Left ventricle myocardium superior (tissue), 1 donor: ENCODE results near the gene STAT3. TPM values are rescaled to one million over a fixed set of nuclear protein-coding genes. Genes with fewer than 3 reads are reported as not detected.
A peak's percentile ranks its signal among the peaks of the same experiment; 100 is the strongest.
"Not testable (repeated sequence)": the region's sequence is repeated elsewhere in the genome, so short reads cannot be mapped to it uniquely, and the experiment has no call there.

ENCODE experiments used
- ATAC-seq: fragments of 200-7000 bp; cut with Tn5 transposase; one replicate; pipeline ENCODE4 v1.9.1; 2020; ENCODE audit warnings: mild to moderate bottlenecking, moderate library complexity
- DNase-seq: peaks from one replicate; pipeline ENCODE4 v3.0.0-alpha.2; 2020
- intact Hi-C: fragments of 100-400 bp; cut with micrococcal nuclease; formaldehyde crosslinking; loops from one replicate; pipeline ENCODE4 v1.11.0; 2022
- long read RNA-seq: library from polyadenylated mRNA; unstranded; transcript quantifications from one replicate; pipeline ENCODE4 v2.0.0, GENCODE V29; 2021
- total RNA-seq: library from RNA; stranded (reverse); fragmentation: NEBNext Ultra II Directional; extraction: Animal tissue kit (Norgen Biotek cat#: 25700); gene quantifications from one replicate; pipeline ENCODE4 v1.2.1, GENCODE V29; 2021
- donor health status: DM: no; HTN: yes; CAD: no; lungs with severe emphysema.

Gene STAT3
- total RNA-seq, result 146 TPM
- long read RNA-seq, full-length matches to known transcripts, result 118 of 244 reads
- long read RNA-seq, partial matches to known transcripts, result 51 of 244 reads
- long read RNA-seq, other reads (novel, unspliced or antisense), result 75 of 244 reads

DNA sequence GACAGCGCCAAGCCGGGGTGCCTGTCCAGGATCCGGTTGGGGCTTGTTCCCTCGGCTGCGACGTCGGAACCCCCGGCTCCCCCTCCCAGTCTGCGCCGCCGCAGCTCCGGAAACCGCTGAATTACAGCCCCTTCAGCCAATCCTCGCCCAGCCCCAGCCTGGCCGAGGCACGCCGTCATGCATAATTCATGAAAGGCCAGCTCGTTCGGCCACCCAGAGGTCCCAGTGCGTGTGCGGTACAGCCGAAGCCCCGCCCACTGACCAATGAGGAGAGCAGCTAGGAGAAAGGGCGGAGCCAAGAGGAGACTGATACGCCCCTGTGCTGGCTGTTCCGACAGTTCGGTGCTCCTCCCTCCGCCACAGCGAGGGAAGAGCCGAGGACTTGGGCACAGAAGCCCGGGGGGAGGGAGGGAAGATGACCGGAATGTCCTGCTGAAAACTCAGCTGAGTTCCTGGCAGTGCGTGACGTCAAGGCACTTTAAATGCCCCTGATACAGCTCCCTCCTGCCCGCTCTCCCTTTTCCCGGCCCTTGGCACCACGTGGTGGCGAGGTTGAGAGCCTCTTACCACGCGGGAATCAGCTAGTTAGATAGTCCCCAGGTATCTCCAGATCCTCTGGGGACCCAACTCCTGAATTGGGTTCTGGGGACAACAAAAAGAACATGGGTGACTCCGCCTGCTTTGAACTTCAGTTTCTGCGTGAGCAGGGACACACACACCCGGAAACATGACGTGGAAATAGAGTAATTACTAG lies at the start of gene STAT3:
Gene STAT3 (minus strand): TSS at position 62 of the 754 bp plus-strand sequence. CDS start 39,926 bp downstream, outside the sequence.
- intact Hi-C loops, result no loop called here
- peak; percentile 100 for DNase-seq

DNA sequence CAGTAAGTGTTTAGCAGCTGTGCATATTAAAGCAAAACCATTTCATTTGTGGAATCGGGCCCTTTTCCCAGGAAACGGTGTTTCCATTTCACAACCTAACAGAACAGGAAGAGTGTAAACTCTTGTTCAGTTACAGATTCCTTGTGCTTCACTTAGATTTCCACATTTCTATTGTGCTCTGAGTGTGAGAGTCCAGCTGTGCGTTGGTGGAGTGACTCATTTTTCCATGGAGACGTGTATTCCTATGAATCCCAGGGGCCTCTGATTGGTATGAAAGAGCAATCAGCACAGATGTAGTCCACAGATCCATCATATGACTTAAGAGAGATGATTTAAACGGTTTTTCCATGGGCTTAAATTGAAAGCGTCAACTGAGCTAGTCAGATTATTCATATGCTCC lies 48.1 kb upstream of the STAT3 start:
- intact Hi-C loops, result no loop called here
- DNase-seq (no peak), ATAC-seq (peak; percentile 96)

More for the DNA sequence above, at the start of gene STAT3:
- peak; percentile 96 for ATAC-seq

DNA sequence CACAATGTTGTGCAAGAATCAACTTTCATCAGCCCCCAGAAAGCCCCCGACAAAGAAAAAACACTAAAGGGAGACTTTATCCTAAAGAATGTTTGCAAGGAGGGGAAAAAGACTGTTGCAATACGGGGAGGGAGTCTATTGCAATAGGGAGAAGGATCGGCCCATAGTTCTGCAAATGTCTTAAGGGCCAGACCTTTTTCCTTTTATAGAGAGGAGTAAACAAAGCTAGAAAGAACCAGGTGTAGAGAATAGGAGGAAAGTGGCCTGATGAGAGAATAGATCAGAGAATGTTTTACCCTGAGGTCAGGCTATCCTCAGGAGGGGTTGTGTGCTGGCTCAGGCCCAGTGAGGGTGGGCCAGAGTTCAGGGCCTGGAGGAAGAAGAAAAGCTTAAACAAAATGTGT lies 43.5 kb upstream of the STAT3 start:
- ATAC-seq (peak; percentile 4), DNase-seq (no peak)
- intact Hi-C loops, result no loop called here

DNA sequence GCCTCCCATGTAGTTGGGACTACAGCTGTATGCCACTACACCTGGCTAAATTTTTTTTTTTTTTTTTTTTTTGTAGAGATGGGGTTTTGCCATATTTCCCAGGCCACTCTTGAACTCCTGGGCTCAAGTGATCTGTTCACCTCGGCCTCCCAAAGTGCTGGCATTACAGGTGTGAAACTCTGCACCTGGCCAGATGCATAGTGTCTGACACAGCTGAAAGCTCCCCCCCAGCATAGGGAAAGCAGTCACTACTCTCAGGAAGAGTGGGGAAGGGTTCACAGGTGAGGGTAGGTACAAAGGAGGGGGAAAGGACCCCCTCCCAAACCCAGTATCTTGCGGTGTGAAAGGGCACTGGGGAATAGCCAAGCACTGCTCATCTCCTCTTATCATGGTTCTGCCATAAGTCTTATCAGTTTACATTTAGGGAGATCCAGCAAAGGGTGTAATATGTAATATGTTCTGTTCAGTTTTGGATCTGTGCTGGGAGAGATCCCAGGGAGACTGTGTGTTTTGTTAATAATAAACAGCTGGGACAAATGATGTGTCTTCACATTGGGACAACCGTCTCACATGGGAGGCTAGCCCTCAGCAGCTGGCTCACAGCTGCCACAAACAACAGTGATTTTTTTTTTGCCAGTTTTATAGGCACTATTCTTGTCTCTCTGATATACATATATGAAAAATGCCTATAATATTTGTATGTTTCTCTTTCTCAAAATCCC lies 41.6 kb upstream of the STAT3 start:
- DNase-seq, result no peak
- ATAC-seq, result peak; percentile 74
- intact Hi-C loops, result loop anchor here (10.0 kb wide), 1 partner anchor 85 kb away; no protein-coding TSS in a partner anchor

DNA sequence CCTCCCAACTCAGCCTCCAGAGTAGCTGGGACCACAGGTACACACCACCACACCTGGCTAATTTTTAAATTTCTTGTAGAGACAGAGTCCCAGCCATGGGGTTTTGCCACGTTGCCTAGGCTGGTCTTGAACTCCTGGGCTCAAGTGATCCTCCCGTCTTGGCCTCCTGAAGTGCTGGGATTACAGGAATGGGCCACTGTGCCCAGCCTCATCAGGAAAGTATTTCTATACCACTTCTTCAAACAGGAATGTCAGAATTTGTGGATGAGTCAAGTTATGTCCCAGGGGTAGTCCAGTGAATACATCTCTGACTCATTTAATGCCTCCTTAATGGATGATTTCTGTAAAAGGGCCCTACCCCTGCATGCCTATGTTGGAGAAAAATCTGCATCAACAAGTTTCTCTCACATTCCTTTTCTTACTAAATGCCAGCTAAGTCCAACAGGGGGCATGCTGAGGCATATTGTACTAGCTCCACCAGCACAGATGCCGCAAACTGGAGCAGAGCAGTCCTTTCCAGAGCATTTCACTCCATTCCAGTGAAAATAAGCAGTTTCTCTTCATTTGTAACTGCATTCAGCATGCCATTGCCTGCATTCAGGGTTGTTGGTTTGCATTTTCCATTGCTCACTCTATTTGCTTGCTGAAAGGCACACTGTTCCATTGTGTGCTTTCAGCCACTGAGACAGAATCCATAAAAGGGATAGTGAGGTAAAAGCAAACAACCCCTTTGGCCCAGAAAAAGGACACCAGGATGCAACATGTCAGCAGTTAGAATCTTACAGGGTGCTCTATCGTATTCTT lies 40.1 kb upstream of the STAT3 start:
- ATAC-seq, result peak; percentile 49
- intact Hi-C loops, result loop anchor here (10.0 kb wide), 1 partner anchor 86 kb away; no protein-coding TSS in a partner anchor
- DNase-seq, result peak; percentile 44

DNA sequence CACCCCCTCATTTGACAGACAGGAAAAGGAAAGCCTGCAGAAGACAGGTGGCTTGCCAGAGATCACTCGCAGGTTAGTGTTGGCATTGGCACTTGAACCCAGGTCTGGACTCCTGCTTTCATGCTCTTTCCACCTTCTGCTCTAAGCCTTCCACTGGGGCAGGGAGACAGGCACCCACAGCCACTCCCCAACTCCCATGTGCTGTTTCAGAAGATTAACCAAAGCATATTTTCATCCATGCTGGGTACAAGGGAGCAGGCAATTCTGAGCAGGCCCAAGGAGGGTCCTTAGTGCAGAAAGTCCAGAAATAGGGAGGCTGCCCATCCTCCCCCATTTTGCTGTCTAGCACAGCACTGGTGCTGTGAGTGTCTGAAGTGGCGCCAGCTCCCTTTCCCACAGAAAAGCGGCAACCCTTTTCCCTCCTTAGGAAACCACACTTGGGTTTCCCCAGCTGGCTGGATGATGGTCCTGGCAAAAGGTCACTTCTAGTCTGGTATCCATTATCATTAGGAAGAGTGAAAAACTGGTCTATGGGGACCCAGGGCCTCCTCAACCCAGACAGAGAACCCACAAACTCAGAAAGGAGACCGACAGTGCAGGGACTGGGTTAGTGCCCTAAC lies 36.9 kb upstream of the STAT3 start:
- no peak for ATAC-seq
- intact Hi-C loops, result loop anchor here (10.0 kb wide), 1 partner anchor 90 kb away; no protein-coding TSS in a partner anchor
- no peak for DNase-seq

DNA sequence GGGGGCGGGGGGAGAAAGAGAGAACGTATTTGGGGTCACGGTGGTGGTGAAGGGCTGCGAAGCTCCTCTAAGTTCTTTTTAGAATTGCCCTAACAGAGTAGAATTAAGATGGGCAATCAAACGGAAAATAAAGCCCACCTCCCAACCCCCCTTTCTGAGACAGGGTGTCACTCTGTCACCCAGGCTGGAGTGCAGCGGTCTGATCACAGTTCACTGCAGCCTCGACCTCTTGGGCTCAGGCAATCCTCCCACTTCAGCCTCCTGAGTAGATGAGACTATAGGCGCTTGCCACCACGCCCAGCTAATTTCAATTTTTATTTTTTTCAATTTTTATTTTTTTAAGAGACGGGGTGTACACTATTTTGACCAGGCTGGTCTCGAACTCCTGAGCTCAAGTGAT lies 35.5 kb upstream of the STAT3 start:
- no peak for ATAC-seq
- intact Hi-C loops, result loop anchor here (10.0 kb wide), 1 partner anchor 91 kb away; no protein-coding TSS in a partner anchor

DNA sequence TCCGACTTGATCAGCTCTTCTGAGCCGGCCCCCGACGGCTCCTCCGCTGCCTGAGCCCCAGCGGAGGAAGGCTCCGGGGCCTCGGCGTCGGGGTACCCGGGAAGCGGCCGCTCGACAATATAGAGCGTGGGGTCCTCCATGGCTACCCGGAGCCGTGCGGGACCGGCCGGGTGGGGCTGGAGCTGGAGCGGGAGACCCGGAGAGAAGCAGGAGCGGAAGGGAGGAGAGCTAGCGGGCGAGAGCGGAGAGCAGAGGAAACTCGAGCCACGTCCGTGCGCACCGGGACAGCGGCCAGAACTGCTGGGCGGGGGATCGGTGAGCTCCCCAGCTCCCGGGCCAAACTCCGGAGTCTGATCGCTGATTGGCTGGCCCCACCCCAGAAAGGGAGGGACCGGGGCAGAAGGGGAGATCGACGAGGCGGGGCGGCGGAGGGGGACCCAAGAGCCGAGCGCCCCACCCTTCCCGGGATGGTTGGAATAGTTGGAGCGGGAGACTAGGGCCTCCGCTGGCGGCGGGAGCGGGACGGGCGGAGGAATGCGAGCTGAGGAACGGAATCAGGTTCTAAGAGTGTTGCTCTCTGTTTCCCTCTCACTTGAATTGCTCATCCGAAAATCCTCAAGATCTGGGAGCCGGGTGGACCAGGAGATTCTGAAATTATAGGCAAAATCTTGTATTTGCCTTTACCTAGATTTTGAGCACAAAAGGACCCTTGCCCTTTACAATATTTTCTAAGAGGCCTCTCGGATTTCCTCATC lies 34.9 kb upstream of the STAT3 start, which contains the start of gene CAVIN1:
Gene CAVIN1 (minus strand): TSS at position 299 of the 755 bp plus-strand sequence. CDS start 159 bp downstream, at position 140.
- ATAC-seq (peak; percentile 90), DNase-seq (peak; percentile 100)
- intact Hi-C loops, result loop anchor here (10.0 kb wide), 1 partner anchor 92 kb away; no protein-coding TSS in a partner anchor

More for the DNA sequence above, 35.5 kb upstream of the STAT3 start:
- DNase-seq, result no peak

DNA sequence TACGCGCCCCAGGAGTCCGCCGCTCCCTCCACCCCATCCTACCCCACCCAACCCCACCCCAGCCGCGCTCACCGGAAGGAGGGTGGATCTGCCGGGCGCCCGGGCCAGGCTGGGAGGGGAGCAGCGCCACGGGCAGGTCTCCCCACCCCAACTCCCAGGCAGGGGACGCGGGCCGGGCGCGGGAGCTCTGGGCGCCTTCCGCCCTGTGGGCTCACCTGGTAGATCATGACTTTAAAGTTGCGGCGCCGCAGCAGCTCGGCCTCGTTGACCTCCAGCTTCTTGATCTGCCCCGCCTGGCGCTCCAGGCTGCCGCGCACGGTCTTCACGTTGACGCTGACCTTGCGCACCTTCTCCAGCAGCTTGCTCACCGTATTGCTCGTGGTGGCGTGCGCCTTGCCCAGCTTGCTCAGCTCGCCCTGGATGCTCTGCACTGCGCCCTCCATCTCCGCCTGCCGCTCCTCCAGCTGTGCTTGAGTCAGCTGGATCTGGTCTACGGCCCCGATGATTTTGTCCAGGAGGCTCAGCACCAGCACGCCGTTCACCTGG lies 34.2 kb upstream of the STAT3 start:
- intact Hi-C loops, result loop anchor here (10.0 kb wide), 1 partner anchor 92 kb away; no protein-coding TSS in a partner anchor
- DNase-seq (peak; percentile 65), ATAC-seq (peak; percentile 61)

DNA sequence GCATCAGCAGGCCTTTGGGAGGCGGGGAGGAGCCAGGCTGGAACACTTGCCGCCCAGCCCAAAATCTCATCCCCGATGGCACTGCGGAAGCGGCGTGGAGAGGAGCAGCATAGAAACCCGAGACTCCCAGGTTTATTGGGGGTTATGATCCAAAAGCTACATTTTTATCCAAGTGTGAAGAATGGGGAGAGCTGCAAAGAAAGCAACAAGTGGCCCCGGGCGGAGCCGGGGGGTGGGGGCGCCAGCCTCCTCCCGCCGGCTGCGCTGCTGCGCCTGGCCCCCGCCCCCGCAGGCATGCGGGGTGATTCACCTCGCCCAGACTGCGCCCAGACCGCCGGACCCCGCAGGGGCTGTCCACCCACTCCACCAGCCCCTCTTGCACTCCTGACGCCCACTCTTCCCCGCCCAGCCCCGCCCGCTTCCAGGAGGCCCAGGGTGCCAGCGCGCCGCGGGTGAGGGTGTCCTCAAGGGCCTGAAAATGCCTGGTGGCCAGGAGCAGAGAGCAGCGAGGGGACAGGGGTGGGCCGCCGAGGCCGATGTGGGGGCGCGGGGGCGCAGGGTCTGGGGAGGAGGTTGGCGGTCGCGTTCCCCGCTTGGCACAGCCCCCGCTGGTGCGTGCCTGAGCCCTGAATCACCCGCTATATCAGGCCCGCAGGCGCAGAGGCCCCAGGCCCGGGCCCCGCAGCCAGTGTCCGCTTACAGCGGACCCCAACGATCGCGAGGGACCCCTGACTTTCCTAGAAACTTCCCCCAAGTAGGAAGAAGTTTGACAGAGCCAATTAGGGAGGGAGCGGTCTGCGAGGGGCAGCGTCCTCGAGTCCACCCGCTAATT lies 33.5 kb upstream of the STAT3 start:
- ATAC-seq (peak; percentile 58), DNase-seq (peak; percentile 79)
- intact Hi-C loops, result loop anchor here (10.0 kb wide), 1 partner anchor 93 kb away; no protein-coding TSS in a partner anchor

DNA sequence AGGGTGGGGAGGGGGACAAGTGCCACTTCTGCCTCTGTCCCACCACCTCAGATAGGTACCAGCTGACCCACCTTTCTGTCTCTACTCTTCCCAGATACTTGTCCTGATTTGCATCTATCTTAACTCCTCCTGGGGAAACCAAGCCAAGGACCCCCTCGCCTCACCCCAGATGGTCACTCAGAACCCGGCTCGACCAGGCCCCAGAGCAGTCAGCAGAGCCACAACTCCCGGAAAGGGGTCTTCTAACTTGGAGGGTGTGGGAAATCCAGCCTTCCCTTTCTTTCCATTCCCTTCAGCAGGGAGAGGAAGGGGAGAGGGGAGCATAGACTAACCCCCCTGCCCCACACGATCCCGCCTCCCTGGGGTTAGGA lies 32.9 kb upstream of the STAT3 start:
- DNase-seq, result no peak
- intact Hi-C loops, result loop anchor here (10.0 kb wide), 1 partner anchor 94 kb away; no protein-coding TSS in a partner anchor
- ATAC-seq, result no peak

DNA sequence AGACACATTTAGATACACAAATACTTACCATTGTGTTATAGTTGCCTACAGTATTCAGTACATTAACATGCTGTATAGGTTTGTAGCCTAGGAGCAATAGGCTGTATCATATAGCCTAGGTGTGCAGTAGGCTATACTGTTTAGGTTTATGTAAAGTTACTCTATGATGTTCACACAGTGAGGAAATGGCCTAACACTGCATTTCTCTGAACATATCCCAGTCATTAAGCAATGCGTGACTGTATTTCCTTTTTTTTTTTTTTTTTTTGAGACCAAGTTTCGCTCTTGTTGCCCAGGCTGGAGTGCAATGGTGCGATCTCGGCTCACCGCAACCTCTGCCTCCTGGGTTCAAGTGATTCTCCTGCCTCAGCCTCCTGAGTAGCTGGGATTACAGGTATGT lies 29.7 kb upstream of the STAT3 start:
- intact Hi-C loops, result loop anchor here (2.0 kb wide), 1 partner anchor 31 kb away; no protein-coding TSS in a partner anchor
- DNase-seq, ATAC-seq: not testable (repeated sequence)

DNA sequence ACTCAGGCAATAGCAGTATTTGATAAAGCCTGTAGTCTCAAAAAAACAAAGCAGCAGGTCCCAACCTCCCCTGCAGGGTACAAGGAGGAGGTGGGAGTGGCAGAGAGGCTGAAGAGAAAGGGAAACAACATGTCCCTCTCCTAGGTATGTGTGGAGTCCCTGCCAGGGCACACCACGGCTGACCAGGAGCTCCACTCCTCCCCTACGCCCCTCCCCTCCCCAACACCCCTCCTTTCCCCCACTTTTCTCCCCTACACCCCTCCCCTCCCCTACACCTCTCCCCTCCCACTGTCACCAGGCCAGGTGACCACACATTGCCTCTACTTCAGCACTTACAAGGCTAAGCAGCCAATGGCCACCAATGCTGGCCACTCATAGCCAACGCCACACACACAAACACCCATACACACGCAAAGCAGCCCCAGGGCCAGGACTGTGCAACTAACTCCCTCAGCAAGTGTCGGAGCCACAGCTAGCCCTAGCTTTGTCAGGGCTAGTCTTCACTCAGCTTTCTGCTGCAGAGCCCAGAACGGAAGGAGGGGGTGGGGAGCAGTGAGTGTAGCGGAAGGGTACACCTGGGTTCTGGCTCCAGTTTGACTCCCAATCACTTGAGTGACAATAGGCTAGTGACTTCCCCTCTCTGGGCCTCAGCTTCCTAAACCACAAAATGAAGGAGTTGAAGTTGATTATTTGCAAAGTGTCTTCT lies 26.6 kb upstream of the STAT3 start:
- DNase-seq, result peak; percentile 35
- peak; percentile 11 for ATAC-seq

DNA sequence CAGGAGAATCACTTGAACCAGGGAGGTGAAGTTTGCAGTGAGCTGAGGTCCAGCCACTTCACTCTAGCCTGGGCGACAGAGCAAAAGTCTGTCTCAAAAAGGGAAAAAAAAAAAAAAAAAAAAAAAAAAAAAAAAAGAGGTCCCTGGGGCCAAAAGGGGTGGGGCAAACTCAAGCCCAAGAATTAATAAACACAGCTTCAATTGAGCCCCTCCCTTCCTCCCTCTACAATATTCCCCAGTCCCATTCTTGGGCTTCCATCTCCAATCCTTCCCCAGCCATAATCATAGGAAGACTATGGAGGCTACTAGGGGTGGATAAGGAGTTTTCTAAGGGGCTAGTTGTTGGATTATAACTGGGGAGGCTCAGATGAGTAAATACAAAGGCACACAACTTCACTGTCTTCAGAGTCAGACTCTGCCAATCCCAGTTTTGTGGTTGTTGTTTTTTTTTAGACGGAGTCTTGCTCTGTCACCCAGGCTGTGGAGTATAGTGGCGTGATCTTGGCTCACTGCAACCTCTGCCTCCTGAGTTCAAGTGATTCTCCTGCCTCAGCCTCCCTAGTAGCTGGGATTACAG lies 25.3 kb upstream of the STAT3 start:
- DNase-seq (no peak), ATAC-seq (peak; percentile 7)
- intact Hi-C loops, result no loop called here

More for the DNA sequence above, 26.6 kb upstream of the STAT3 start:
- intact Hi-C loops, result no loop called here

DNA sequence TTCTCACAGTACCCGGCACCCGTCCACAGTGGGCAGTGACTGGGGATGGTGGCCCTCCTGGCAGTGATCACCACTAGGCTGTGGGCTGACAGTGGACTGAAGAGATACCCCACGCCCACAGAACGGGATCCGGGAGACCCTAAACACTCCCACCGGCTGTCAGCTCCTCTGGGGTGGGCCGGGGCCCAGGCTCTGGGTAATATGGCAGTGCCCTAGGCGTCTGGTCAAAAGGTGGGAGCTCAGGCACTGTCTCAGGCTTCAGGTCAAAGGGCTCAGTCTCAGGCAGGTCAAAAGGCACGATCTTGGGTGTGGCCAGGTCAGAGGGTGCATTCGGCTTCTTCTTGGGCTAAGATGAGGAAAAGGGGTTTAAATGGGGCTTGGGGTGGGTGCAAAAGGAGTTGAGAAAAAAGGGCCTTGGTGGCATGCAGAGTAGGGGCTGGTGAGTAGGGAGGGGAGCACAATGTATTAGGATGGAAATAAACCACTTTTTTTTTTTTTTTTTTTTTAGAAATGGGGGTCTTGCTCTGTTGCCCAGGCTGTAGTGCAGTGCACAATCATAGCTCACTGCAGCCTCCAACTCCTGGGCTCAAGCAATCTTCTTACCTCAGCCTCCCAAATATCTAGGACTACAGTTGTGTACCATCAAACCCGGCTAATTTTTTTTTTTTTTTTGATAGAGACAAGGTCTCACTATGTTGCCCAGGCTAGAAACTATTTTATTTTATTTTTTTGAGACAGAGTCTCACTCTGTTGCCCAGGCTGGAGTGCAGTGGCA lies 23.9 kb upstream of the STAT3 start:
- ATAC-seq, result no peak

More for the DNA sequence above, 23.9 kb upstream of the STAT3 start:
- DNase-seq, result no peak
- intact Hi-C loops, result no loop called here
